HG03045 (cell line): ENCODE results near the gene GPR137.

ENCODE experiments used
- ATAC-seq: cut with Tn5 transposase; IDR thresholded peaks from one replicate; pipeline ENCODE4 v1.9.1; 2021; ENCODE audit warnings: mild to moderate bottlenecking, moderate library complexity; ENCODE audit not compliant: unreplicated experiment

Gene GPR137

GRCh38 chr11:64284962-64285884 lies at the start of gene GPR137:
TSS of gene GPR137 (plus strand) at chr11:64285848. CDS start at chr11:64286525, 677 bp downstream.
- ATAC-seq, result peak; percentile 60

DNA sequence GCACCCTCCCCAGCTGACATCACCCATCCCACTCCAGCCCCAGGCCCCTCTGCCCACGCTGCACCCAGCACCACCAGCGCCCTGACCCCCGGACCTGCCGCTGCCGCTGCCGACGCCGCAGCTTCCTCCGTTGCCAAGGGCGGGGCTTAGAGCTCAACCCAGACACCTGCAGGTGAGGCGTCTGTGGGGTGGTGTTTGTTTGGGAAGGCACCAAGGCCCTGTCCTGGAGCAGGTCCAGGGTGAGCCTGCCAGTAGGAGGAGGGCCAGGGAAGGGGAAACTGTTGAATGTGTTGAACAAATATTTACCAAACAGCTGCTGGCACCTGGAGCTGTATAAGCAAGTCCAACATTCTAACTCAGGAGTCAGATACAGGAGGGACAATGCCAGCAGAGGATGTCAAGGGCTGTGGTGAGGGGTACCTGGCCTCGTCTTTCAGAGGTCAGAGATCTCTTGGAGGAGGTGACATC lies 48.1 kb upstream of the GPR137 start:
- no peak for ATAC-seq

- no peak for ATAC-seq
Observed at GRCh38 chr11:64238076-64238475, 47.6 kb upstream of the GPR137 start.

DNA sequence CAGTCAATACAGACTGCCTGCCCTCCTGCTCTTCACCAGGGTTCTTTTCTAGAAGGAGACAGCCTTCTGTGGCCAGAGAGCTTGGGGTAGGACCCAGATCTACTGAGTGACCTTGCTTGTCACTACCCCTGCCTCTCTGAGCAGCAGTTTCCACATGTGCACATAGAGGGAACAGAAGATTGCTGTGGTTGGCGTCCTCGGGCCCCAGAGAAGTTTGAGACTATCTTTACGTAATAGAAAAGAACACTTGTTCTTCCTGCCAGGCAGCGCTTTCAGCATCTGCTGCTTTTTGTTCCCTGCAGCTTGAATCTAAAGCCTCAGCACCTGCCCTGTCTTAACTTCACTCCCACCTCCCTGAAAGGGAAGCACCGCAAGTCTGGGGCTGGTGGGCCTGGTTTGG lies 46.6 kb upstream of the GPR137 start:
- no peak for ATAC-seq

GRCh38 chr11:64239662-64240434 lies 45.8 kb upstream of the GPR137 start:
- no peak for ATAC-seq

DNA sequence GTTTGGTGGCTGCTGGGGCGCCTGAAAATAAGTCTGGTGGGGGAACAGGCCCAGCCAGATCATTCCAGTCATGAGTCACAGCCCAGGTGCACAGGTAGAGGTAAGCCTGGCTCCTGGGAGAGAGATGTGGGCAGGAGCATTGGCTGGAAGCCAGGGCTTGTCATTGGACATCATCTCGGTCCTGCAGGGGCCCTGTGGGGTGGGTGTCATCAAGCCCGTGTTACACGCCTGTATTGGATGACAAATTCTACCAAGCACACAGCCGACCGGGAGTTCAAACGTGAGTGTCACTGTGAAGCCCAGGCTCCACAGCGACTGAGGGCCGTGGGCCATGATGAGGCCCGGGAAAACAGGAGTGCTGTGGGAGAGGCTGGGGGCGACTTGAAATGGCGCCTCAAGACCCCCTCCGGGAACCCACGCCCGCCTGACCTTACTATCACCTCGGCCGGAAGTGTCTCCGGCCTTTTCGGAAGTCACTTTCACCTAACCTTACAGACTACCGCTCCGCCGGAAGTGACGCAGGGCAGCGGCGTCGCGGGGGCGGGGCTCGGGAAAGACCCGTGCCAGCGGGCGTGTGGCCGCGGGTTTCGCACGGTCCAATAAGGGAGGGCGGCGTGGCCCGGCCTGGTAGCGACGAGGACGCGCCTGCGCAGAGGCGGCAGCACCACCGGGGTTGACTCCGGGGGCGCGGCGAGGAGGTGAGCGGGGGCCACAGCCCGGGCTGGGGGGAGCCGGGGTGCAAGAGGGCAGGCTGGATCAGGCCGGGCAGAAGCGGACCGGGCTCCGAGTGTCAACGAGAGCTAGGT lies 45.0 kb upstream of the GPR137 start, which contains the start of gene FKBP2:
Gene FKBP2 (plus strand): TSS at position 661 of the 806 bp plus-strand sequence. CDS start 1,293 bp downstream, outside the sequence.
- ATAC-seq, result peak; percentile 49

DNA sequence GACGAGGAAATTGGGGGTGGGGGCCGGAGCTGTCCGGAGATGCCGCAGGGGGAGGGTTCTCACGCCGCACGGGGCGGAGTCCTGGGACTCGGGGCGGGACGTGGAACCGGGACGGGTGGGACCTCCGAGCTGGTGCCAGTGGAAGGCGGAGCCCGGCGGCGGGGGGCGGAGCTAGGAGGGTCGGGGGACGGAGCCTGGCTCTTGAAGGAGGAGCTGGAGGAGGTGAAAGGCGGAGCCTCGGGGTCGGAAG lies 44.5 kb upstream of the GPR137 start:
- peak; percentile 64 for ATAC-seq

DNA sequence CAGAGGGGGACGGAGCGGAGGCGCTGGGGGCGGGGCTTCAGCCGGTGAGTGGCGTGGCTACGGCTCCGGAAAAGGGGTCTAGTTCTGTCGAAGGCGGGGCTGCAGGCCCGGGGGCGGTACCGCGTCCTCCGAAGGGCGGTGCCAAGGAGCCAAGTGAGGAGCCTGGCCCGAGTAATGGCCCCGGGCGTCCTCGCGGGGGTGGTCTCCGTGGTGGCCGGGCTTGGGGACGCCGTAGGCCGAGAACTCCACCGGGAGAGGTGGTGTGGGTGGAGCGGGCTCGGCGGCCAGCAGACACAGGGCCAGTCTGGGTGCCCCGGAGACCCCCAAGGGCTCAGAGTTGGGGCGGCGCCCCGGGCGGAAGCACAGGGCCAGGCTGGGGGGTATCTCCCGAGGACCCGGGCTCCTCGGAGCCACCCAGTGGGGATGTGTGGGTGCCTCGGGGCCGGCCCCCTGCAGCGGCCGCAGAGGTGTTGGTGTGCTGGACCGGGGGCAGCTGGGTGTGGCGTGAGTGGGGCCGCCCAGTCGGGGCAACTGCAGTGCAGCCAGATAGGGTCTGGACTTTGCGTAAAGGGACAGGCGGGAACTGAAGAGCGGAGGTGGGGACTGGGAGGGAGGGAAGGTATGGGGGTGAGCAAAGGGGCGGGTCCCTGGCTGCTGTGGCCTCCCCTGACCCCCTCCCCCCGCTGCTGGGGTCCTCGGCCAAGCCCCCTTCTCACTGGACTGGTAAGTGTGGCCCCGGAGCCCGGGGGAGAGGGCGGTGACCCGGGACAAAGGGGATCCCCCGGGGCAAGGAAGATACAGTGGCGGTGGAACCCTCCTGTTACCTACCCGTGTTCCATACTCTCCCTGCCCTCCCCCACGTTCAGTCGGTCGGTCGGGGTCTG lies 43.9 kb upstream of the GPR137 start:
- peak; percentile 2 for ATAC-seq

DNA sequence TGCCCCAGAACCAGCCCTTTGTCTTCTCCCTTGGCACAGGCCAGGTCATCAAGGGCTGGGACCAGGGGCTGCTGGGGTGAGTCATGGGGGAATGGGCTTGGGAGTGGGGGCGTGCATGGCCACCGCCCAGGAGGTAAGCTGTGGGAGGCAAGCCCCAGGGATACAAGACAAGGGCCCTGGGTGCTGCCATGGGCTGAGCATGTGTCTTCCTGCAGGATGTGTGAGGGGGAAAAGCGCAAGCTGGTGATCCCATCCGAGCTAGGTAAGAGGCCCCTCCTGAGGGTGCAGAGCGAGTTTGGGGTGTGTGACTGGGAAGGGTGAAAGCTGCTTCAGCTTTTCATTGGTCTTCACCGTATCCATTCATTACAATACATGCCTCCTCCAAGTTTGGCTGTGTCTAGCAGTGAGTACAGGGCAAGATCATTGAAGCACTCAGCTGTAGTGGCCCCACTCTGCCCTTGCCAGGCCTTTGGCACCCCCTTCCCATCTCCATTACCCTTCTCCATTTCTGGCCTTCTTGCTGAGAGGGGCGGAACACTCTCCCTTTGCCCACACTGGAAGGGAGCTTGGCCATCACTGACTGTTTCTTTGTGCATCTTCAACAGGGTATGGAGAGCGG lies 42.3 kb upstream of the GPR137 start:
- ATAC-seq, result no peak

DNA sequence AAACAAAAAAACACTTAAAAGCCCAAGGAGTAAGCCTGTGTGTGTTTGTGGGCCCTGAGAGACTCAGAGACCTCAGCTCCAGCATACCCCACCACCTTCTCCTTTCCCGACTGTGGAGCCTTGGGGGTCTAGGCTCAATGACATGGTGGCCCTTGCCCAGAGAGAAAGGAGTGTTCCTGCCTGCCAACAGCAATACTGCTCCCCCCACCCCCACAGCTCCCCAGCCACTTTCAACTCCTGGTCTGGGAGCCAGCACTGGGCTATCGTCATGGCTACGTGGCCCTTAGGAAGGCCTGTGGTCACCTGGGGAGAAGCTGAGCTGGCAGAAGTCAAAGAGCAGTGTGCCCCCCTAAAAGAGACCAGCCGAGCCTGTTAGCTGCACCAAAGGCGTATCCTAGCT lies 41.5 kb upstream of the GPR137 start:
- ATAC-seq, result no peak

- ATAC-seq, result no peak
Observed at GRCh38 chr11:64244966-64245365, 40.7 kb upstream of the GPR137 start.

DNA sequence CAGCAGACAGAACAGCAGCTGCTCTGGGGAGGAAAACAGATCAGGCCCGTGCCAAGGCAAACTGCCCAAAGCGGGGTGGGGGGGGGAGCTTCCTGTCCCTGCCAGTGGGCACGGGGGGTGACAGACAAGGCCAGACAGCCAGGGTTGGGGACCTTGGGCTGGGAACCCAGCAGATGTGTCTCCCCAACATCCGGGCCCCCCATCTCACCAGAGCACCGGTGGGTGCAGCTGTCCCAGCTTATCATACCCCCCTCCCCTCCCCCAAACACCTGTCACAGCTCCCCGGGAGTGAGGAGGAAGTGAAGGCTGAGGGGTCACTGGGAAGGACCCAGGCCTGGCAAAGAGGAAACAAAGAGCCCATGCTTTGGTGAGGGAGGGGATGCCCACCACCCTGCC lies 40.2 kb upstream of the GPR137 start:
- ATAC-seq, result no peak

- ATAC-seq, result no peak
Observed at GRCh38 chr11:64245797-64246620, 39.6 kb upstream of the GPR137 start.

DNA sequence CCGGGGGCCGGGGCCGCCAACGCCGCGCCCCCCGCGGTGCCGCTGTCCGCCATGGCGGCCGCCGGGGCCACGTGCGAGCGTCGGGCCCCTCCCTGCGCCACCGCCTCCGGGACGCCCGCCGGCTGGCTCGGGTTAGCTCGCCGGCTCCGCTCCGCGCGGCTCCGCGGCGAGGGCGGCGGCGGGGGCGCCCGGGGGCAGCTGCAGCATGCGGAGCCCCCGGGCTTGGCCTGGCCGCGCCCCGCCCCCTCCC lies 39.1 kb upstream of the GPR137 start:
- peak; percentile 12 for ATAC-seq

- peak; percentile 31 for ATAC-seq
Observed at GRCh38 chr11:64246871-64247728, 38.5 kb upstream of the GPR137 start, which contains the start of gene PPP1R14B. TSS of gene PPP1R14B (minus strand) at chr11:64246943. CDS start at chr11:64246673, 270 bp downstream.

DNA sequence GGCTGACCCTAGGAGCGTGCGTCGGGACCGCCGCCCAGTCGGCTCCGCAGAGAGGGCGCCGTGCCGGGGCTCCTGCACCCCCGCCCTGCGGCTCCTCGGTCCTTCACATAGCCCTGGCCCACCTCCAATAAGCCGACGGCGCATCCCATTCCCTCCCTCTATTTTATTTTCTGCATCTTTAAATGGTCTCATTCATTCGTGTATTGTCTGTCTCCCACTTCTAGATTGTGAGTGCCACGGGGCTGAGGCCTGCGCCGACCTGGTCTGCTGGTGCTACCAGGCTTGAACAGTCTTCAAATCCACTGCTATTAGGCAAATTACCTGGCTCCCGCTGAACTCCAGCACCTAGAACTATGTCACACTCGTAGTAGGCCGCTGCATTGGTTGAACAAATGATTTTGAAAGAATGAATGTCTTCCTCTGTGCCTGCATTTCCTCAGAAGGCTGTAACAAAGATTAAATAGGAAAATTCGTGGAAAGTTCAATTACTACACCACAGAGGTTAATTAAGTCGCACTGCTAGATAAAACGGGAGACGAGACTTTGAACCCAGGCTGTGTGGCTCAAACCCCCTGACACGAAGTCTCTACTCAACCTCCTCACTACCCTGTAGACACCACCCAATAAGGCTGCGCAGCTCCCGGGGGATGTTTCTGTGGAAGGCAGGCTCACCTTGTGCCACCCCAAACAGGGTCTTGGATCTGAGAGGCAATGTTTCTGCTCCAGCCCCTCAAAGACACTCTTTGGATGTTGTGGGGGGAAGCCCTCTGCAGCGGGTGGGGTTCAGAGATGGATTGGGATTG lies 37.7 kb upstream of the GPR137 start:
- no peak for ATAC-seq

GRCh38 chr11:64248578-64248977 lies 37.1 kb upstream of the GPR137 start:
- no peak for ATAC-seq
